HepG2 (cell line): Measurements from ENCODE around the gene STAT5A. TPM values are rescaled to one million over a fixed set of nuclear protein-coding genes. Genes with fewer than 3 reads are reported as not detected.

Experiments
- CBFB ChIP-seq: sonication (generic); formaldehyde crosslinking; IDR thresholded peaks from 2 replicates; pipeline ENCODE4 v1.4.0; 2020; ENCODE audit warnings: missing genetic modification reagents
- EP300 ChIP-seq, 3 experiments: sonication (generic) in 1 of 3; formaldehyde crosslinking in 1 of 3; IDR thresholded peaks; 2 replicates each; pipeline versions ENCODE4 v1.5.1 to v1.6.1; 2011 to 2020; ENCODE audit warnings: low read depth in 2 of 3, low read length in 2 of 3, borderline replicate concordance in 1 of 3, improper control_type of control experiment in 1 of 3, mild to moderate bottlenecking in 1 of 3, missing genetic modification reagents in 1 of 3, moderate library complexity in 1 of 3
- ETV5 ChIP-seq: IDR thresholded peaks from 2 replicates; pipeline ENCODE4 v1.6.1; 2018; ENCODE audit warnings: missing biosample characterization, missing genetic modification reagents, inconsistent platforms, borderline replicate concordance
- KAT2B ChIP-seq: fragments of 150-350 bp; IDR thresholded peaks from 2 replicates; pipeline ENCODE4 v1.6.1; 2014; ENCODE audit warnings: low read depth, low read length, borderline replicate concordance
- MAFF ChIP-seq: IDR thresholded peaks from 2 replicates; pipeline ENCODE4 v1.6.1; 2011; ENCODE audit warnings: low read depth, low read length, improper control_type of control experiment
- MEF2D ChIP-seq: sonication (generic); formaldehyde crosslinking; IDR thresholded peaks from 2 replicates; pipeline ENCODE4 v1.5.1; 2020; ENCODE audit warnings: mild to moderate bottlenecking, missing genetic modification reagents
- MLLT10 ChIP-seq: sonication (generic); formaldehyde crosslinking; IDR thresholded peaks from 2 replicates; pipeline ENCODE4 v1.4.0; 2020; ENCODE audit warnings: missing genetic modification reagents
- MYC ChIP-seq: sonication (generic); formaldehyde crosslinking; IDR thresholded peaks from 2 replicates; pipeline ENCODE4 v1.9.0; 2021; ENCODE audit warnings: missing genetic modification reagents, borderline replicate concordance
- NFRKB ChIP-seq: fragments of 450-650 bp; IDR thresholded peaks from 2 replicates; pipeline ENCODE4 v1.6.1; 2017
- PRDM4 ChIP-seq: sonication (generic); formaldehyde crosslinking; IDR thresholded peaks from 2 replicates; pipeline ENCODE4 v1.9.0; 2021; ENCODE audit warnings: missing genetic modification reagents, borderline replicate concordance
- PRPF4 ChIP-seq: fragments of 200-400 bp; formaldehyde crosslinking; IDR thresholded peaks from 2 replicates; pipeline ENCODE4 v1.6.1; 2016; ENCODE audit warnings: low read length, low read depth; ENCODE audit not compliant: poor library complexity, severe bottlenecking
- SOX5 ChIP-seq: IDR thresholded peaks from 2 replicates; pipeline ENCODE4 v1.6.1; 2016; ENCODE audit warnings: borderline replicate concordance
- TFDP2 ChIP-seq: sonication (generic); formaldehyde crosslinking; IDR thresholded peaks from 2 replicates; pipeline ENCODE4 v1.4.0; 2020; ENCODE audit warnings: missing genetic modification reagents
- ZHX1 ChIP-seq: sonication (generic); formaldehyde crosslinking; IDR thresholded peaks from 2 replicates; pipeline ENCODE4 v1.8.1; 2022; ENCODE audit warnings: low read depth, mild to moderate bottlenecking, missing genetic modification reagents
- ZNF281 ChIP-seq: sonication (generic); formaldehyde crosslinking; IDR thresholded peaks from 2 replicates; pipeline ENCODE4 v1.4.0; 2020; ENCODE audit warnings: missing genetic modification reagents, borderline replicate concordance
- ZNF331 ChIP-seq: sonication (generic); formaldehyde crosslinking; IDR thresholded peaks from 2 replicates; pipeline ENCODE4 v1.4.0; 2020; ENCODE audit warnings: missing genetic modification reagents
- ZNF644 ChIP-seq: IDR thresholded peaks from 2 replicates; pipeline ENCODE4 v1.6.1; 2016; ENCODE audit warnings: low read depth
- ZNF784 ChIP-seq: sonication (generic); formaldehyde crosslinking; IDR thresholded peaks from 2 replicates; pipeline ENCODE4 v1.5.1; 2020; ENCODE audit warnings: missing genetic modification reagents, mild to moderate bottlenecking, borderline replicate concordance
- polyA plus RNA-seq, 8 experiments: library from polyadenylated mRNA; depleted of rRNA in 3 of 8; stranded (reverse) in 7 of 8; unstranded in 1 of 8; fragments of >200 nt; fragmentation: Illumina TruSeq in 4 of 8; extraction: Trizol in 4 of 8; gene quantifications; 2 replicates each; pipeline versions ENCODE4 v1.2.1 to v1.2.3, GENCODE V29; 2011 to 2016; ENCODE audit warnings: low read depth in 4 of 8, missing spikeins in 1 of 8, mixed read lengths in 1 of 8; ENCODE audit not compliant: insufficient read depth in 1 of 8
- total RNA-seq, 5 experiments: library from RNA; depleted of rRNA; stranded (reverse); fragments of >200 nt; fragmentation: Illumina TruSeq; extraction: Trizol; gene quantifications; 2 replicates each; pipeline ENCODE4 v1.2.3, GENCODE V29; 2016; ENCODE audit warnings: low read depth in 1 of 5

Gene STAT5A
- total and polyA plus RNA-seq, 2 of the 13 experiments (the other 11 are each of a cell fraction or from before 2014, with no cell fraction given): 1.4 to 4.1 TPM

GRCh38 chr17:42311240-42312034 lies 23.1 kb downstream of the STAT5A start (continued):
- TF ChIP-seq ZHX1 (CRISPR knock-in tag) (peak; percentile 75; the same call in 1 of the 2 replicates), ZNF281 (CRISPR knock-in tag) (peak; percentile 44; the same call in 1 of the 2 replicates), MLLT10 (no peak), PRDM4 (no peak), NFRKB (no peak), MEF2D (CRISPR knock-in tag) (0 out of 2 replicates have a peak, but pooled peaks have one; percentile 37), MYC (CRISPR knock-in tag) (peak; percentile 94), SOX5 (CRISPR knock-in tag) (peak; percentile 65; the same call in 1 of the 2 replicates), ZNF784 (CRISPR knock-in tag) (peak; percentile 25; the same call in 1 of the 2 replicates), ZNF331 (CRISPR knock-in tag) (peak; percentile 96), ZNF644 (CRISPR knock-in tag) (peak; percentile 89), ETV5 (CRISPR knock-in tag) (peak; percentile 29; the same call in 1 of the 2 replicates), KAT2B (no peak), PRPF4 (no peak), CBFB (CRISPR knock-in tag) (peak; percentile 75), MAFF (no peak), EP300 (IDR thresholded peaks at IDR 0.05; ENCODE audit: low read depth in 2 of 2, low read length in 2 of 2) (peak in 1 of 2 experiments; percentile 71; a peak in 2 of 4 replicates), EP300 (CRISPR knock-in tag; IDR thresholded peaks at IDR 0.05; ENCODE audit: borderline replicate concordance) (0 out of 2 replicates have a peak, but pooled peaks have one; percentile 13), TFDP2 (CRISPR knock-in tag) (peak; percentile 67; the same call in 1 of the 2 replicates)
